Measurements from ENCODE around the gene KLHL17.
A peak's percentile ranks its signal among the peaks of the same experiment; 100 is the strongest.
"Not testable (repeated sequence)": the region's sequence is repeated elsewhere in the genome, so short reads cannot be mapped to it uniquely, and the experiment has no call there.

KLHL17 gene

DNA sequence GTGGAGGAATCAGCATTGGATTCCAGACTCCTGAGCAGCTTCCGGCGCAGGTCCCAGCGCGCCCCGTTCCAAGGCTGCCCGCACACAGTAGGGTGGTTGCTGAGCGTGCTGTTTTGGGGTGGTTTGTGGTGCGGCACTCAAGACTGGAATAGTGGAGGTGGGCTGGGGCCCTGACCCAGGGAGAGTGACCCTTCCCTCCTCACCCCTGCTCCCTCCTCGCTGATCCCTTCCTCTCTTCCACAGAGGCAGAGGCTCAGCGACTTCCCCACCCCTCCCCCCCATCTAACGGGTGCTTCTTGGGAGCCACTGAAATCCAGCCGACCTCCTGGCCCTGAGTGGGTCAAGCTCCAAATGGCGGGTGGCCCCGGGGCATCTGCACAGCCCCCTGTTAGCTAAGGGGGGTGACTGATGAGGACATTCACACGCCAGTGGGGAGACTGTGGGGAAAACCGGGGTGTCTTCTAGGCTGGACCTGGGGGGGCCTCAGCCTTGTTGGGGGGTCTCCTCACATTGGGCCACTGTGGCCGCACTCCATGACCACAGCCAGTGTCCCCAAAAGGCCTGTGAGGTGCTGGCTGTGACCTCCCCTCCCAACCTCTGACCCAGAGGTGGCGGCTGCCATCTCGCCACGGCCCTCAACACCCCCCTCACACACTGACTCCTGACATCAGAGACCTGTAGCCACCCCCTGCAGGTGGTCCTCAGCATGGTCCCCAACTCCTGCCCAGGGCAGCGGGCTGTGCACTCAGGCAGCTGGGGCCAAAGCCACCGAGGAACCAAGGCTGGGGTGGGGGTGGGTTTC, 43.4 kb downstream of the KLHL17 start:
- no peak for DNase-seq

DNA sequence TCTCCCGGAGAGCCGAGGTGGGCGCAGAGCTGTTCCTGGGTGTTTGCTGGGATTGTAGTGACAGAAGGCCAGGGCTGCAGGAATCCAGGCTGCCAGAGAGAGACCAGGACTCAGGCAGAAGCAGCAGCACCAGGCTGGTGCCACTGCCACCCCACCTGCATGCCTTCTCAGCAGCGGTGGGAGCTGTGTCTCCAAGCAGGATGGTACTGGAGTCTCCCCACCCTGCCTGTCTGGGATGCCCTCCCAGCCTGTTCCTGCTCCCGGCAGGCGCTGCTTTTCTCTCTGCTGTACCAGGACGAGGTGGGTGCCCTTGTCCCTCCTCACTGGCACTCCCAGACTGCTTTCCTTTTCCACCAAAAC, 44.0 kb downstream of the KLHL17 start:
- DNase-seq = no peak

DNA sequence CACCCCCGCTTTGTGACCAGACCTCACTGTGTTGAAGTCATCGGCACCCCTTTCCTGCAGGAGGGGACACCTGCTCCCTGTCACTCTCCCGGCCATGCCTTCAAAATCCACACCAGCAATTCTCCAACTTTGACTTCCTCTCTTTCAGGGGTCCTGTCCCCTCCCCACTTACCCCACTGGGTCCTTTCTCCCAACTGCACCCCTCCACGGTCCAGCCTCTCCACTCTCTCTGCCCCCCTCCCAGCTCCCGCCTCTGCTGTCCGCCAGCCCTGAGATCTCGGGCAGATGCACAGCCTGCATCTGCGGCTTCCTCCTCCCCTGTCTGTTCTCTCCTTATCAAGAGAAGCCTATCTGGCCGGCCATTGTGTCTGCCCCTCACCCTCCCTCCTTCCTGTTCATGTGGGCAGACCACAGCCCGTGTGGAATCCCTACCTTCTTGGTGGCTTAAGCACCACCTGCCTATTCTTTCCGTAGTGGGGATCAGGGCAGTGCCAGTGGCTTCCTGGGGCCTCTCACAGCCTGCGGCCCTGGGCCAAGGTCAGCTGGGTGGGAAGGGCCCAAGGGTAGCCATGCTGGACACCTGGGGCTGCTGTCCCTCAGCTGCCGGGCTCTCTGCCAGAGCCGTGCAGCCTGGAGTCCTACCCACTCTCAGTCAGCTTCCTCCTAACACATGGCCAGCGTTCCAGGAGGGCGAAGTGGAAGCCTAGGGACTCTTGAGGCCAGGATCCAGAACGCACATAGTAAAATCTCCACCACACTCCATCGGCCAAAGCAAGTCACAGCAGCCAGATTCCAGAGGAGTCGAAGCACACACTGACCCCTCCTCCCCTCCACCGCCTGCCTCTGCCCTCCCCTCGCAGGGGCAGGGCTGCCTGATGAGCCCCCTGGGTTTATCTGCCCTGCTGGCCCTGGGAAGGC, 44.7 kb downstream of the KLHL17 start:
- DNase-seq = no peak

DNA sequence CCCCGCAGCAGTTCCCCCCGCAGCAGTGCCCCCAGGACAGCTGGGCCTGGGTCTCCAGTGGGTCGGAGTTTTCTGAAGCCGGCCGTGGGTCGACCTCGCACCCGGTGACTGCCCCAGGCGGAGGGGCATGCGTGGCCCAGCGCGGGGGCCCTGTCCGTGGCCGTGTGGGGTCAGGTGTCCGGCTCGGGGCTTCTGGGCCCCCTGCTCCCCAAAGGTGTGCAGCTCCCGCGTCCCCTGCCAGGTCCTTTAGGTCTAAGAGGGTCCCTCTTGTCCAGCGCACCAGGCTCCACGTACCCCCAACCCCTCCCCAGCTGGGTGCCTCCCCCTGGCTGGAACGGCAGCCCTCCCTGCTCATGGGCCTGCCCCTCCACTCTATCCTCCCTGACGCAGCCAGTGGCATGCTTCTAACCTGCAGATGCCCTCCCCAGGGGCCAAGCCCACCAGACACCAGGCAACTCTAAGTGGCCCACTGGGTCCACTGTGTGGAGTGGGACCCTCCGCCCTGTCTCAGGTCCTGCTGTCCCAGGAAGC, 45.5 kb downstream of the KLHL17 start:
- no peak for DNase-seq

DNA sequence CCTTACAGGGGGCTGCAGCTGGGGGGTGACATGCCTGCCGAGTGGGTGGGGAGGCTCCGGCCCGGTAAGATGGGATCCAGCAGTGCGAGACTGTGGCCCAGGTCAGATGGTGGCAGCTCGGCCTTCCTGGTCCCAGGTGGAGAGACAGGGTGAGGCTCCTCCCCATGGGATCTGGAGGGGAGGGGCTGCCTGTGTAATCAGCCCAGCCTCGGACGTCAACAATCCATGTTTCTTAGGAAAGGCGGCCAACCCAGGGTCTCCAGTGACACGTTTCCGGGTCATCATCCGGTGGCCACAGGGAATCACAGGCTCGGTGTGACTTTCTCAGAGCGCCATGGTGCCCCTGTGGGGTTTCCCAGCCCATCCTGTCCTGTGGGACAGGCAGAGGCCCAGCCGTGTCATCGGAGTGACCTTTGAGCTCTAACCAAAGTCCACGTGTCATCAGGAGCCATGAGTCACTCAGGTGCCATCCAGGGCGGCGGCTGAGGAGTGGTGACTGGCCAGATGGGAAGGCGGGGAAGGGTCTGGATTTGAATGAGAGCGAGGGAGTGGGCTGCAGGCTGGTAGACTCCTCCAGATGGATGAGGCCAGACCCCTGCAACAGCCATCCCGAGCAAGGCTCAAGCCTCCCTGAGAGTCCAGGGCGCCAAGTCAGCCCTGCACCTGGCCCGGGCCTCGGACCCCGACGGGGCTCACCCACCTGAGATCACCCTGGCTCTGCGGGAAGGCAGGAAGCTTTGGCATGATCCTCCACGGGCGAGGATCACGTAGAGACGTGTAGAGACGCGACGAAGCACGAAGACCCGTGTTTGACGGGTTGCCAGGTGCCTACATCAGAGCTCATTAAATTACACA, 46.1 kb downstream of the KLHL17 start:
- DNase-seq = no peak

DNA sequence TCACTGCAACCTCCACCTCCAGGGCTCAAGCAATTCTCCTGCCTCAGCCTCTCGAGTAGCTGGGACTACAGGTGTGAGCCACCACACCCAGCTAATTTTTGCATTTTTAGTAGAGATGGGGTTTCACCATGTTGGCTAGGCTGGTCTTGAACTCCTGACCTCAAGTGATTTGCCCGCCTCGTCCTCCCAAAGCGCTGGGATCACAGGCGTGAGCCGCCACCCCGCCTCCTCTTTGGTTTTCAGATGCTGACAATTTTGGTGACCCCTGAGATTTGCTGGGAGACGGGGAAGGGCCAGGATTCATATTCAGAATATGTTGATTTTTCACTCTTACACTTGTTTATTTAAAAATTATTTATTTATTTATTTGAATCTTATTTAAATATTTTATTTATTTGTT, 49.7 kb downstream of the KLHL17 start:
- not testable (repeated sequence) for DNase-seq

DNA sequence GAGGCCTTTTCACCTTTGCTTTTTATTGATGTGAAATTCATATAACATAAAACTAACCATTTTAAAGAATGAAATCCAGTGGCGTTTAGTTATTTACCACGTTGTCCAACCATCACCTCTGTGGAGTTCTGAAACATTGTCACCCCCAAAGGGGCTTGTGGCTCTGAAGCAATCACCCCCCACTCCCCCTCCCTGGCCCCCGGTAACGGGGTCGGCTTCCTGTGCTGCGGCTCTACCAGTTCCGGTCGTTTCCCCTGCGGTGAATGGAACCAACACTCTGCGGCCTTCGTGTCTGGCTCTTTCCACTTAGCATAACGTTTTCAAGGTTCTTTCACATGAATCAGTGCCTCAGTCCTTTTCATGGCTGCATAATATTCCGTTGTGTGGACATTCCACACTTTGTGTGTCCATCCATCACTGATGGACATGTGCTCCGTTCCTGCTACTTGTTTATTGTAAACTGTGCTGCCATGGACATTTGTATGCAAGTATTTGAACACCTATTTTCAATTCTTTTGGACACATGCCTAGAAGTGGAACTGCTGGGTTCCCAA, 51.1 kb downstream of the KLHL17 start:
- no peak for DNase-seq

DNA sequence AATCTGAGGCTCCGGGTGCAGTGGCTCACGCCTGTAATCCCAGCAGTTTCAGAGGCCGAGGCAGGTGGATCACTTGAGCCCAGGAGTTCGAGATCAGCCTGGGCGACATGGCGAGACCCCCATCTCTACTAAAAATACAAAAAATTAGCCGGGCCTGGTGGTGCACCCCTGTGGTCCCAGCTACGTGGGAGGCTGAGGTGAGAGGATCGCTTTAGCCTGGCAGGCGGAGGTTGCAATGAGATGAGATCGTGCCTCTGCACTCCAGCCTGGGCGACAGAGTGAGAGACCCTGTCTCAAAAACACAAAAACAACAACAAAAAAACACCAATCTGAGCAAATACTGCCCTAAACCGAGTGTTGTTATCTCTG, 52.3 kb downstream of the KLHL17 start:
- DNase-seq = not testable (repeated sequence)

DNA sequence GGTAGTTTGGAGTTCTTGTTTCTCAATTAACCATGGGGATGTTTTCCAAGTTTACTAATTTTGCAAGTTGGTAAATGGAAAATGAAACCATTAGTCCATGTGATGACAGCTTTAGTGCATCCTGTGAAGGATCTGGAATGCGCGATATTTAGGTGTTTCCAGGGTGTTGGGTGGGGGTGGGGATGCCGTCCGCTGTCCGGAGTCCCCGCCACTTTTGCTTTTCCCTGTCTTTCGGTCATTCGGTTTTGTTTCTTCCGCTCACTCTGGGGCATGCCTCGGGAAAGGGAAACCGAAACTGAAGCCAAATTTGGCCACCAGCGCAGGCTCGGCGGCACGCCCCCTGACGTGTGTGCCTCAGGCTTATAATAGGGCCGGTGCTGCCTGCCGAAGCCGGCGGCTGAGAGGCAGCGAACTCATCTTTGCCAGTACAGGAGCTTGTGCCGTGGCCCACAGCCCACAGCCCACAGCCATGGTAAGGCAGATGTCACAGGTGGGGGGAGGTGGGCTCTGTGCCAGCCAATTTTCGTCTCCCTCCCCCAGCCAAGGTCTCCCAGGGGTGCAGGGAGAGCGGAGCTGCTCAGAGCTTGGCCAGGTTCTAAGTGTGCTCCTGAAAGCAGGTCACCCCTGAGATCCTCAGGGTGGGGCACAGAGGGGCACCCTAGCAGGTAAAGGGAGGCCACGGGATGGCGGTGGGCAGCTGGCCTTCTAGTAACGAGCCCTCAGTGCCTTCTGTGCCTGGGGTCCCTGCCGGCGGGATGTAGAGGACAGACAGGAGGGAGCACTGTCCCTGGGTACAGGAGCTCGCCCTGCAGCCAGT, 52.9 kb downstream of the KLHL17 start, which contains the start of gene ISG15:
Gene ISG15, plus strand, starts transcription at position 393 of the 817 bp plus-strand sequence. Its CDS starts 77 bp downstream, at position 470.
- DNase-seq = peak; percentile 90

DNA sequence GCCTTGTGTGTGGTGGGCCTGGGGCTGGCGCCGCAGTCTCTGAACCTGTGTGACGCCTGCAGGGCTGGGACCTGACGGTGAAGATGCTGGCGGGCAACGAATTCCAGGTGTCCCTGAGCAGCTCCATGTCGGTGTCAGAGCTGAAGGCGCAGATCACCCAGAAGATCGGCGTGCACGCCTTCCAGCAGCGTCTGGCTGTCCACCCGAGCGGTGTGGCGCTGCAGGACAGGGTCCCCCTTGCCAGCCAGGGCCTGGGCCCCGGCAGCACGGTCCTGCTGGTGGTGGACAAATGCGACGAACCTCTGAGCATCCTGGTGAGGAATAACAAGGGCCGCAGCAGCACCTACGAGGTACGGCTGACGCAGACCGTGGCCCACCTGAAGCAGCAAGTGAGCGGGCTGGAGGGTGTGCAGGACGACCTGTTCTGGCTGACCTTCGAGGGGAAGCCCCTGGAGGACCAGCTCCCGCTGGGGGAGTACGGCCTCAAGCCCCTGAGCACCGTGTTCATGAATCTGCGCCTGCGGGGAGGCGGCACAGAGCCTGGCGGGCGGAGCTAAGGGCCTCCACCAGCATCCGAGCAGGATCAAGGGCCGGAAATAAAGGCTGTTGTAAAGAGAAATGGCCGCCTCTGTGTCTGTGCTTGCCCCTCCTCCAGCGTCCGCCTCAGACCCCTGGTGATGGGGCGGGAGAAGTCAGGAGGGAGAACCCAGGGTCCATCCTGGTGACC, 53.7 kb downstream of the KLHL17 start:
- DNase-seq = peak; percentile 47

DNA sequence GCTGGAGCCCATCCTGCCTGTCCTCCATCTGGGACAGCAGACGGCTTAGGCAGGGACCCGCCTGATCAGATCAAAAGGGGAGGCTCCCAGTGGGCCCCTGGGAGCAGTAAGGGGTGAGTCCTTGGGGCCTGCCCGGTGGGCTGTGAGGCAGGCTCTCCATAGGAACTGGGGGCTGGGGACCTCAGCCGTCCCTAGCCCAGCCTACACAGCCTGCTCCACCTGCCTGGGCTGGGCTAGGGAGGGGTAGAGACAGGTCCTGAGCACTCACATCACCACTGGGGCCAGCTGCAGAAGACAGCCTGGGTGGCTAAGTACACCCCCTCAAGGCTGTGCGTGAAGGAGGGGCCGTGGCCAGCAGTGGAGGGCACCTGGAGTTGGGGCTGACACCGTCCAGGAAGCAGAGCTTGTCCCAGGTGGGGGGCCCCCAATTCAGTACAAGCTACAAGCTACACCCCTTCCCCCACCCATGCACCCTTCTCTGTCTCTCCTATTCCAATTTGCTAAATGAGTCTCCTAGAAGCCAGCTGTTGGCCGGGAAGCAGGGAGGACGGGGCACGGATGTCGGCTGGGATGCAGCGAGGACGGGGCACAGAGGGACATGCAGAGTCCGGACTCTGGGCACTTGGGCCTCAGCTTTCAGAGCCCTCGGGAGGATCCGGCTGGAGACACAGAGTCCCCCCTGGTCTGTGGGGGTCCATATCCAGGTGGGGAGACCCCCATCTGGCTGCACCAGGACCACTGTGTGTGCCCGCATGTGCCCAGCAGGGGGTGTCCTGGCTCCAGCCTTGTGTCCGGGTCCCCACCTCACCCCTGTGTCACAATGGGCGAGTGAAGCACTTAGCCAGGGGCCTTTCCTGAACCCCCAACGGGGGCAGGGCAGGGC, 54.7 kb downstream of the KLHL17 start:
- no peak for DNase-seq
